Loucy (cell line): ENCODE data around the gene PBOV1.

ENCODE experiments used
- EZH2phosphoT487 ChIP-seq: fragments of 200-600 bp; IDR thresholded peaks from 2 replicates; pipeline ENCODE4 v1.6.1; 2018; ENCODE audit warnings: antibody characterized with exemption, mild to moderate bottlenecking, moderate library complexity, borderline replicate concordance
- TF ChIP-seq, protein P1 (sequence below): fragments of 200-600 bp; sonication (generic); conservative IDR thresholded peaks from 2 replicates; pipeline ENCODE4 v1.5.1; 2014; ENCODE audit warnings: mild to moderate bottlenecking, antibody characterized with exemption, low read length

DNA sequence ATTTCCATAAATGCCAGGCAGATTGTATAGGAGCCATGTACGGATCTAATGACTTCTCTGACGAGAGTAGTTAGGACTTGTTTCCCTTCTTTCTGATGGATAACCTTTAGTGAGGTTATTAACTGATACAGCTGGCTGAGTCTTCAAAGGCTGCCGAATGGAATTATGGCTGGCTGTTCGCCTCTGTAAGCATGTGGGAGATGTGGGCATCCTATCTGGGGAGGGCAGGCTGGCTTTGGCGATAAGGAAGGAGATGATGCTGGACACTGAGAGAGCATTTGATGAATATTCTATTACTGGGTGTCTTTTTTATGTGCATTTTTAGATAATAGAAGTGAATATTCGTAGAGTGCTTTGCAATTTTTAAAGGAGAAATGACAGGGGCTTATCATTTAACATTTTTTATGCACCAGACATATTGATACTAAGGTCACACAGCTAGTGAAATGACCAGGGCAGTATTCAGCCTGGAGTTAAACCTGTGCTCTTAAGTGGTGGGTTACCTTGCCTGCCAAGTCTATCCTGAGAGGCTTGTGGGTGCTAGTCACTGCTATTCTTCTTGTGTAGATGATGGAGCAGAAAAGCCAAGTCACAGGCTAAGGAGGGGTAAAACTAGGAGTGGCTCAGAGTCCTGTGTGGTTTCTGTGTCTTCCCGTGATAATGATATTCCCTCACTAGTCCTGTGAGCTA, 3.1 kb downstream of the PBOV1 start:
- TF ChIP-seq EZH2phosphoT487: no peak
- TF ChIP-seq, protein P1, sequence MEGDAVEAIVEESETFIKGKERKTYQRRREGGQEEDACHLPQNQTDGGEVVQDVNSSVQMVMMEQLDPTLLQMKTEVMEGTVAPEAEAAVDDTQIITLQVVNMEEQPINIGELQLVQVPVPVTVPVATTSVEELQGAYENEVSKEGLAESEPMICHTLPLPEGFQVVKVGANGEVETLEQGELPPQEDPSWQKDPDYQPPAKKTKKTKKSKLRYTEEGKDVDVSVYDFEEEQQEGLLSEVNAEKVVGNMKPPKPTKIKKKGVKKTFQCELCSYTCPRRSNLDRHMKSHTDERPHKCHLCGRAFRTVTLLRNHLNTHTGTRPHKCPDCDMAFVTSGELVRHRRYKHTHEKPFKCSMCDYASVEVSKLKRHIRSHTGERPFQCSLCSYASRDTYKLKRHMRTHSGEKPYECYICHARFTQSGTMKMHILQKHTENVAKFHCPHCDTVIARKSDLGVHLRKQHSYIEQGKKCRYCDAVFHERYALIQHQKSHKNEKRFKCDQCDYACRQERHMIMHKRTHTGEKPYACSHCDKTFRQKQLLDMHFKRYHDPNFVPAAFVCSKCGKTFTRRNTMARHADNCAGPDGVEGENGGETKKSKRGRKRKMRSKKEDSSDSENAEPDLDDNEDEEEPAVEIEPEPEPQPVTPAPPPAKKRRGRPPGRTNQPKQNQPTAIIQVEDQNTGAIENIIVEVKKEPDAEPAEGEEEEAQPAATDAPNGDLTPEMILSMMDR: no peak
